ENCODE results near the gene SPRY1. TPM values are rescaled to one million over a fixed set of nuclear protein-coding genes. Genes with fewer than 3 reads are reported as not detected.
A peak's percentile ranks its signal among the peaks of the same experiment; 100 is the strongest.

SPRY1 gene
- polyA plus RNA-seq, 4 donors: 6.5 to 97.1 (median 20.2) TPM

GRCh38 chr4:123383566-123383965, 13.0 kb upstream of the SPRY1 start:
- no peaks in the 10 kb centered on the region for H3K9me3 ChIP-seq (ENCODE audit: control insufficient read depth in 2 of 2, insufficient read depth in 1 of 2, low read depth in 1 of 2, low read length in 1 of 2)
- no peaks in the 10 kb centered on the region for H3K27me3 ChIP-seq (ENCODE audit: control insufficient read depth in 3 of 3, insufficient read depth in 3 of 3, low read length in 3 of 3)
- DNase-seq (no peak), FAIRE-seq (no peak)
- H3K27ac ChIP-seq (ENCODE audit: low read depth in 1 of 3, low read length in 2 of 3): no peak overlapping the region
- H3K4me3 ChIP-seq (ENCODE audit: low read depth in 1 of 3, low read length in 3 of 3): no peak overlapping the region
- WGBS, 3 donors: 69 to 80% (median 80%) methylated on average over 3 of the region's 3 CpGs
- no peaks in the 10 kb centered on the region for H3K4me1 ChIP-seq (ENCODE audit: control insufficient read depth in 3 of 3, insufficient read depth in 2 of 3, low read depth in 1 of 3, low read length in 2 of 3)
- no peaks in the 10 kb centered on the region for H3K36me3 ChIP-seq (ENCODE audit: control insufficient read depth in 3 of 3, insufficient read depth in 2 of 3, low read depth in 1 of 3, low read length in 3 of 3)

- no peaks in the 10 kb centered on the region for H3K4me1 ChIP-seq (ENCODE audit: control insufficient read depth in 3 of 3, insufficient read depth in 2 of 3, low read depth in 1 of 3, low read length in 2 of 3)
- no peak for FAIRE-seq
- no peak overlapping the region for H3K4me3 ChIP-seq (ENCODE audit: low read depth in 1 of 3, low read length in 3 of 3)
- no peaks in the 10 kb centered on the region for H3K27me3 ChIP-seq (ENCODE audit: control insufficient read depth in 3 of 3, insufficient read depth in 3 of 3, low read length in 3 of 3)
- no peak overlapping the region for H3K27ac ChIP-seq (ENCODE audit: low read depth in 1 of 3, low read length in 2 of 3)
- no peaks in the 10 kb centered on the region for H3K36me3 ChIP-seq (ENCODE audit: control insufficient read depth in 3 of 3, insufficient read depth in 2 of 3, low read depth in 1 of 3, low read length in 3 of 3)
- WGBS, 3 donors: 51 to 67% (median 57%) methylated on average over 4 of the region's 4 CpGs
- DNase-seq: no peak
- no peaks in the 10 kb centered on the region for H3K9me3 ChIP-seq (ENCODE audit: control insufficient read depth in 2 of 2, insufficient read depth in 1 of 2, low read depth in 1 of 2, low read length in 1 of 2)
Measured at GRCh38 chr4:123386609-123387008, 10.0 kb upstream of the SPRY1 start.

DNA sequence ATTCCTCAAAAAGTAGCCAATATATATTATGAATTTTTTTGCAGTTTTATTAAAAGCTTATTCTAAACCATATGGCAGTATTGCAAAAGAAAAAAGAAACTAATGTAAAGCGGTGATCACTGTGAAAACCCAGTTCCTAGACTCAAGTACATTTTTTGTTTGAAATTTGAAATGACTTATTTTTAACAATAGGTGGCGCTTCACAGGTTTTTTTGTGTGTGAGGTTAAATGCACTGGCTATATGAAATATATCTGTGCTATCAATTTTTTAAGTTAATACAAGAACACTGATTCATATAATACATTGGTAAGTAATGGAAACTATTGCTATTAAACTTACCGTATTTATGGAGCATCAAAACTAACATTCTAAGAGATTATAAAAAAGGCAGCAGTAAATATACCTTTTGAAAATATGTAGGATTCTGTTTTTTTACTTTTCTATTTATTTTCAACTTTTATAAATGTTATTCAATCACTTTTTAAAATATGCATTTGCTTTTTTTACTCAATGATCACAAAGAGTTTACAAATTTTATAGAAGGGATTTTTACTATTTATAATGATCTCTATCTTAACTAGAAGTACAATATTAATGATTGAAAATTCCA, 5.6 kb upstream of the SPRY1 start:
- Histone ChIP-seq H3K27me3 (ENCODE audit: control insufficient read depth in 3 of 3, insufficient read depth in 3 of 3, low read length in 3 of 3) (no peaks in the 10 kb centered on the region), H3K27ac (ENCODE audit: low read depth in 1 of 3, low read length in 2 of 3) (no peak overlapping the region), H3K9me3 (ENCODE audit: control insufficient read depth in 2 of 2, insufficient read depth in 1 of 2, low read depth in 1 of 2, low read length in 1 of 2) (no peaks in the 10 kb centered on the region), H3K36me3 (ENCODE audit: control insufficient read depth in 3 of 3, insufficient read depth in 2 of 3, low read depth in 1 of 3, low read length in 3 of 3) (no peaks in the 10 kb centered on the region), H3K4me1 (ENCODE audit: control insufficient read depth in 3 of 3, insufficient read depth in 2 of 3, low read depth in 1 of 3, low read length in 2 of 3) (no peaks in the 10 kb centered on the region), H3K4me3 (ENCODE audit: low read depth in 1 of 3, low read length in 3 of 3) (no peak overlapping the region)
- DNase-seq (peak; percentile 42 to 45), FAIRE-seq (peak; percentile 97)
- 18 to 44% (median 19%) methylated on average over 3 of the region's 3 CpGs for WGBS, 3 donors

DNA sequence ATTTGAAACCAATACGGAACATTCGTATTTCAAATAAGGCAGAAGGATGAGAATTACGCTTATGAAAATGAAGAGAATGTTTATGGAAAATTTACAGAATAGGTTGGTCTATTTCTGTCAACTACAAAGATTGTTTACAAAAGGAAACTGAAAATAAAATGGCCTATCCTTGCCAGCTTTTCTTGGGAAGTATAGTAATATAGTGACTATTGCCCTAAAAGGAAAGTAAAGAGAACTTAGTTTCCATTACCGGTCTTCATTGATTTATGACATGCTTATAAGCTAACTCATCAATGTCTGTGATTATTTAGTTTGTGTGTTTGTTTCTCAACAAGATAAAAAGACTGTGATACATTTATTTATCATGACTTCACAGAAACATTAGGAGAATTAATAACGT, 2.9 kb upstream of the SPRY1 start:
- no peak overlapping the region for H3K27ac ChIP-seq (ENCODE audit: low read depth in 1 of 3, low read length in 2 of 3)
- H3K4me1 ChIP-seq (ENCODE audit: control insufficient read depth in 3 of 3, insufficient read depth in 2 of 3, low read depth in 1 of 3, low read length in 2 of 3): no peaks in the 10 kb centered on the region
- no peaks in the 10 kb centered on the region for H3K27me3 ChIP-seq (ENCODE audit: control insufficient read depth in 3 of 3, insufficient read depth in 3 of 3, low read length in 3 of 3)
- H3K36me3 ChIP-seq (ENCODE audit: control insufficient read depth in 3 of 3, insufficient read depth in 2 of 3, low read depth in 1 of 3, low read length in 3 of 3): peaks cover 0 to 9% (median 0%) of the 10 kb centered on the region in 3 donors
- no peak for DNase-seq
- WGBS, 3 donors: 60 to 64% (median 64%) methylated on average over 5 of the region's 5 CpGs
- FAIRE-seq: peak; percentile 47
- no peaks in the 10 kb centered on the region for H3K9me3 ChIP-seq (ENCODE audit: control insufficient read depth in 2 of 2, insufficient read depth in 1 of 2, low read depth in 1 of 2, low read length in 1 of 2)
- H3K4me3 ChIP-seq (ENCODE audit: low read depth in 1 of 3, low read length in 3 of 3): no peak overlapping the region

DNA sequence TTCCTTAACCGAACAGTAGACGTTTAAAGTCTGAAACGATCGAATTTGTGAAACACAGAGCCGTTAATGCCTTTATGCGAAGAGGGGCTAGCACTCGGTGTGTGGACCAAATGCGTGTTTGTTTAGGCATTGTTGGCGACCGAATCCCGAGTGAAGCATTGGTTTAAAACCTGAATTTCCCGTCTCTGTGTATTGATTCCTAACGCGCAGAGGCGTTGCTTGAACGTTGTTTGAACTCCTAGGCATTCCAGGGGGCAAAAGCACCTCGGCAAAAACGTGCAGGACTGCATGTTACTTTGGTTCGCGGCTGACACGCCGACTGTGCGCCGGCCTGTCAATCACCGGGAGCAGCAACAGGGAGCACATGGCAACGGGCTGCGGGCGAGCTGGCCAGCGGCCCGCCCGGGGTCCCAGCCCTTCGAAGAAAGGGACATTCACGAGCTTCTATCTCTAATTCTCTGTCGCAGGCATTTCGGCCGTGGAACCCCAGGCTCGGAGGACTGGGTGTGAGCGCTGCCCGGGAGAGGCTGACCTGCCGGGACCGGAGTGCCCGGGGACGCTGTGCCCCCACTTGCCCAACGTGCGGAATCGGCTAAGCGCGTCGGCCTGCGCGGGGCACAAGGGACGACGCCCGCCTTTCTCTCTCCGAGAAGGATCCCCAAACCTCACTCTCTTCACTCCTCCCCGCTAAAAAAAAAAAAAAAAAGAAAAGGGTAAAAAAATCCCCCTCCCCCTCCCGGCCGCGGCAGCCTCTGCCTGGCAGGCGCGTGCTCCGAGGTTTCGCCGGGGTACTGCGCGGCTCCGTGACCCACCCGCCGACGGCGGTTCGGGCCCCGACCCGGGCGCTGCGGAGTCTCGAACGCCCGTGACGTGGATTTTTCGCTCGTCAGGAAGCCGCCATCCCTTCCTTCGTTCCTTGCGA, 810 bp downstream of the SPRY1 start:
- Histone ChIP-seq H3K9me3 (ENCODE audit: control insufficient read depth in 2 of 2, insufficient read depth in 1 of 2, low read depth in 1 of 2, low read length in 1 of 2) (no peaks in the 10 kb centered on the region), H3K36me3 (ENCODE audit: control insufficient read depth in 3 of 3, insufficient read depth in 2 of 3, low read depth in 1 of 3, low read length in 3 of 3) (peaks cover 0 to 22% (median 6%) of the 10 kb centered on the region in 3 donors), H3K27me3 (ENCODE audit: control insufficient read depth in 3 of 3, insufficient read depth in 3 of 3, low read length in 3 of 3) (no peaks in the 10 kb centered on the region), H3K4me1 (ENCODE audit: control insufficient read depth in 3 of 3, insufficient read depth in 2 of 3, low read depth in 1 of 3, low read length in 2 of 3) (peaks cover 3 to 13% (median 6%) of the 10 kb centered on the region in 3 donors), H3K27ac (ENCODE audit: low read depth in 1 of 3, low read length in 2 of 3) (peak overlapping the region; percentile 86 to 96 (median 95)), H3K4me3 (ENCODE audit: low read depth in 1 of 3, low read length in 3 of 3) (peak overlapping the region; percentile 75 to 81 (median 75))
- WGBS, 3 donors: 0 to 1% (median 1%) methylated on average over 75 to 85 of the region's 85 CpGs
- FAIRE-seq: no peak
- peak; percentile 64 to 86 for DNase-seq

DNA sequence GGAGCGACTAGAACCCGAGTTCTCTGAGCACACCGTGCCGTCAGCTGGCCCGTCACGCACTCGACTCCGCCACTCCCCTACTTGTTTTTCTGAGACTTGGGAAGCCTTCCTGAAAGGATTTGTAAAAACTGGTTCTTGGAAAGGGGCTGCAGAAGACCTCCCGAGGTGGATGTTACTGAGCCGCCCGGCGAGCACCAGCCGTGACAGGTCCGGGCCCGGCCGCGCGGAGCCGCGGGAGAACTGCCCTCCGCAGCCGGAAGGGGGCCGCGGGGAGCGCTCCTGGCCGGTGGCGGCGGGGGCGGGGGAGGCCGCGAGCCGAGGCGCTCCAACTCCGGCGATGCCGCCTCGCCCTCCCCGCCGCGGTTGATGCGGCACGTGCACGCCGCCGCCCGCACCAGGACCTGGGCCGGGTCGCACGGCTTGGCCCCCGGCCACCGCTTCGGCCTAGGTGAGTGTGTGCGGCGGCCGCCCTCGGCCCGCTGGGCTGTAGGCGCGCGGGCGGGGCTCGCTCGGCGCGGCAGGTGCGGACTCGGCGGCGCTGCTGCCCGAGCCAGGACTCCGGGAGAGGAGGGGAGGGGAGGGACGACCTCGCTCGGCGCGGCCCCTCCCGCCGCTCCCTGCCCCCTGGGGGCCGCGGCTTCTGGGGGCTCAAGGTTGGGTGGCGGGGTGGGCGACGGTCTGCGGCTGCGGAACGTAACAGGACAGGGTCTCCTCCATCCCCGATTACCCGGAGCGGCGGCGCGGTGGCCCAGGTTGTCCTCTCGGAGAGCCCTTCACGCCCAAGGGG, 1.7 kb downstream of the SPRY1 start:
- peaks cover 0 to 25% (median 8%) of the 10 kb centered on the region in 3 donors for H3K36me3 ChIP-seq (ENCODE audit: control insufficient read depth in 3 of 3, insufficient read depth in 2 of 3, low read depth in 1 of 3, low read length in 3 of 3)
- 0 to 1% (median 0%) methylated on average over 63 to 94 of the region's 94 CpGs for WGBS, 3 donors
- no peaks in the 10 kb centered on the region for H3K9me3 ChIP-seq (ENCODE audit: control insufficient read depth in 2 of 2, insufficient read depth in 1 of 2, low read depth in 1 of 2, low read length in 1 of 2)
- DNase-seq (peak; percentile 76 to 87), FAIRE-seq (no peak)
- peak overlapping the region; percentile 75 to 81 (median 75) for H3K4me3 ChIP-seq (ENCODE audit: low read depth in 1 of 3, low read length in 3 of 3)
- no peaks in the 10 kb centered on the region for H3K27me3 ChIP-seq (ENCODE audit: control insufficient read depth in 3 of 3, insufficient read depth in 3 of 3, low read length in 3 of 3)
- H3K4me1 ChIP-seq (ENCODE audit: control insufficient read depth in 3 of 3, insufficient read depth in 2 of 3, low read depth in 1 of 3, low read length in 2 of 3): peaks cover 3 to 21% (median 6%) of the 10 kb centered on the region in 3 donors
- H3K27ac ChIP-seq (ENCODE audit: low read depth in 1 of 3, low read length in 2 of 3): peak overlapping the region; percentile 86 to 96 (median 95)

DNA sequence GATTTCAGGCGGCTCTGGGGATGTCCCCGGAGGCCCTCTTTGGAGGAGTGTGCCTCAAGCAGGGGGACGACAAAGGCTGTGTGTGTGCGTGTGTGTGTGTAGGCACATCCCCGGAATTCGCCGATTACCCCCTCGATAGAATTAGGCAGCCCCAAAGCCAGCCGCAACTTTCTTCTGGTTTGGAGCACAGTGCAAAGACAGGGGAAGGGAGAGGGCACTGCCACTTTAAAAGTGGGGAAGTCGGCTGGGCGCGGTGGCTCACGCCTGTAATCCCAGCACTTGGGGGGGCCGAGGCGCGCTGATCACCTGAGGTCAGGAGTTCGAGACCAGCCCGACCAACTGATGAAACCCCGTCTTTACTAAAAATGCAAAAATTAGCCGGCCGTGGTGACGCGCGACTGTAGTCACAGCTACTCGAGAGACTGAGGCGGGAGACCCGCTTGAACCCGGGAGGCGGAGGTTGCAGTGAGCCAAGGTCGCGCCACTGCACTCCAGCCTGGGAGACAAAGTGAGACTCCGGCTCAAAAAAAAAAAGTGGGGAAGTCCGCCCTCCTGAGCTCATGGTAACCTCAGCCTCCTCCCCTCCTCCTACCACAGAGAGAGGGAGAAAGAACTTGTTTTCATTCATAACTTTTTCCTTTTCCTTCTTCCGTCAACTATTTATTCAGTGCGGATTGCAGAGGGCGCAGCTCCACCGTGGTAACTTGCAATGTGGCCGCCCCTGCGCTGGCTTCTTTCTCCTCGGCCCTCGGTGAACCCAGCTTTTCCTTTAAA, 2.4 kb downstream of the SPRY1 start:
- whole genome bisulfite sequencing, 3 donors: 0 to 2% (median 0%) methylated on average over 41 of the region's 41 CpGs
- H3K4me3 ChIP-seq (ENCODE audit: low read depth in 1 of 3, low read length in 3 of 3): peak overlapping the region; percentile 74 to 75 (median 75)
- peaks cover 3 to 24% (median 6%) of the 10 kb centered on the region in 3 donors for H3K4me1 ChIP-seq (ENCODE audit: control insufficient read depth in 3 of 3, insufficient read depth in 2 of 3, low read depth in 1 of 3, low read length in 2 of 3)
- H3K9me3 ChIP-seq (ENCODE audit: control insufficient read depth in 2 of 2, insufficient read depth in 1 of 2, low read depth in 1 of 2, low read length in 1 of 2): no peaks in the 10 kb centered on the region
- no peak for FAIRE-seq
- DNase-seq: peak; percentile 68 to 85
- no peaks in the 10 kb centered on the region for H3K27me3 ChIP-seq (ENCODE audit: control insufficient read depth in 3 of 3, insufficient read depth in 3 of 3, low read length in 3 of 3)
- H3K27ac ChIP-seq (ENCODE audit: low read depth in 1 of 3, low read length in 2 of 3): peak overlapping the region; percentile 86 to 96 (median 90)
- peaks cover 0 to 25% (median 8%) of the 10 kb centered on the region in 3 donors for H3K36me3 ChIP-seq (ENCODE audit: control insufficient read depth in 3 of 3, insufficient read depth in 2 of 3, low read depth in 1 of 3, low read length in 3 of 3)
